HuH-7 (cell line): ENCODE data around the gene PCBP3.

ENCODE experiments used
- DNase-seq: peaks from one replicate; pipeline ENCODE4 v3.0.0; 2011; ENCODE audit warnings: low spot score

PCBP3 gene

DNA sequence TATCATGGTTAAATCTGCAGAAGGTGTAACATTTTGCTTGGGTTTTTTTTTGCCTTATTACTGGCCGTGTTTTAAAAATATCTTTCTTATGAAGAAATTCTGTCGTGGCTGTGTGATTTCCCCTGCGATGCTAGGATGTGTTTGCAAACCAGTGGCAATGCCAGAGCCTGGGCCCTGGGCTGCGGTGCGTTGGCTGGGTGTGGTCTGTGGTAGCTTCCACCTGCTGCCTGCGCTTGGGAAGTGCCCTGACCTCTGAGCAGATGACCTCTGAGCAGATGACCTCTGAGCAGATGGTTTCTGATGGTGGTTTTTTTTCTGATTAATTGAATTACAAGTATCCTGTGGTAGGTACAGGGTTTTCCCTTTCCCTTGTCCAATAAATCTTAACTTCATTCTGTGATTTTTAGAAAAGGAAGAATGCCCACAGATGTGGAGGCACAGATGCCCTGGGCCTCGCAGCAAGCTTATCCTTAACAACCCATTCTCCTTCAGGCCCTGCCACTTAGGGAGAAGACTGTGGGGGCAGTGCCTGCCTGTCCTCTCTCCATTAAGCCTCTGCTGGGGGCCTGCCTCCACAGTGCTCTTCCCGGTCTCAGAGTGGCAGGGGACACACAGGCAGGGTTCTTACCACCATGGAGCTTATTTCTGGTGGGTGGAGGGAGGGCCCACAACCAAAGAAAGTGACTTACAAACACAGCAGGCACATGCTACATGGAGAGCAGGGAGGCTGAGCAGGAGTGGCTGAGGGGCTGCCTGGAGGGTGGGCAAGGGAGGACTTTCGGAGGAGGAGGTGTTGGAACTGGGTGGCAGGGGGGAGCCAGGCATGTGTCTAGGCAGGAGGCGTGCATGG, 81.7 kb downstream of the PCBP3 start:
- DNase-seq, result no peak

DNA sequence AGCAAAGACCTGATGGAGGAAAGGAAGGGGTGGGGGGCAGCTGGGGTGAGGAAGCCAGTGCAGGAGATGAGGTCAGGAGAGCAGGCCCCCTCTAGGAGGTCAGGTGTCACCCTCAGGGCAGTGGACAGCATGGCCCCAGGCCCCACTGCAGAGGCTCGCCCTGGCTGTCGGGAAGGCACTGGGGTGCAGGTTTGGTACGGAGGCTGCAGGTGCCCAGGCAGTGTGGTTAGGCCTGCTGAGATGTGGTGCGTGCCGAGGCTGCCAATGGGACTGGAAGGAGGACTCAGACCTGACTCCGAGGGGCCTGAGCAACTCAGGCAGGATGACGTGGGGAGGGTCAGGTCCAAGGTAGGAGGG, 82.3 kb downstream of the PCBP3 start:
- DNase-seq, result no peak

DNA sequence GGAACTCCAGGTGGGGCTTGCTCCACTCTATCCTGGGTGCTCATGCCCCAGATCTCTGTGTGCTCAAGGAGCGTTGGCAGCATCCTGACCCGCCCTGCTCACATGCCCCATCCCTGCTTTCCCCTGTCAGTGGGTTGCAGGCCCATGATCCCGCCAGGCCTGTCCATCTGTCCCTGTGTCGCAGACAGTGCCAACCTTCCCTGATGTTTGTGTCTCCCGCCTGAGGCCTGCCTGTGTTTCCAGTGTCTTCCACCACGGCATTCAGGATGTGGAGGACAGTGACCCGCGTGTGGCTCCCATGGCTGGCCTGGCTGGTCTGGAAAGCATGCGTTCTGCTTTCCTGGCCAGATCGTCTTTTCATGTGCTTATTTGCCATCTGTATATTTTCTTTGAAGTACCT, 82.9 kb downstream of the PCBP3 start:
- DNase-seq, result no peak

DNA sequence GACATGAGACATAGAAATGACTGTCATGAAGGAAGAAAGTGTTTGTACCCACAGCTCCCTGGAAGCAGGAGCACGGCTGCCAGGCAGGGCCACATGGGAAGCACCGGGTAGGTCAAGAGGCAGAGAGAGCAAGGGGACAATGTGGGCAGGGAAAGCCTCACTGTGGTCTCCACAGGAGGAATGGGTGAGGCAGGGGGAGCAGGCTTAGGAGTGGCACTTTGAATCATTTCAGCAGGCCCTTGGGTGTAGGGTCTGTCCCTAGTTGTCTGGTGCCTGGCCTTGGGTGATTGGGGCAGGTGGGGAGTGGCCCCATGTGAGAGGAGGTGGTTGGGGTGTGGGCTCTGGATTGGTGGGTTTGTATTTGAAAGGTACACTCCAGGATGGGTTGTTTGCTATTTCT, 83.9 kb downstream of the PCBP3 start:
- no peak for DNase-seq

DNA sequence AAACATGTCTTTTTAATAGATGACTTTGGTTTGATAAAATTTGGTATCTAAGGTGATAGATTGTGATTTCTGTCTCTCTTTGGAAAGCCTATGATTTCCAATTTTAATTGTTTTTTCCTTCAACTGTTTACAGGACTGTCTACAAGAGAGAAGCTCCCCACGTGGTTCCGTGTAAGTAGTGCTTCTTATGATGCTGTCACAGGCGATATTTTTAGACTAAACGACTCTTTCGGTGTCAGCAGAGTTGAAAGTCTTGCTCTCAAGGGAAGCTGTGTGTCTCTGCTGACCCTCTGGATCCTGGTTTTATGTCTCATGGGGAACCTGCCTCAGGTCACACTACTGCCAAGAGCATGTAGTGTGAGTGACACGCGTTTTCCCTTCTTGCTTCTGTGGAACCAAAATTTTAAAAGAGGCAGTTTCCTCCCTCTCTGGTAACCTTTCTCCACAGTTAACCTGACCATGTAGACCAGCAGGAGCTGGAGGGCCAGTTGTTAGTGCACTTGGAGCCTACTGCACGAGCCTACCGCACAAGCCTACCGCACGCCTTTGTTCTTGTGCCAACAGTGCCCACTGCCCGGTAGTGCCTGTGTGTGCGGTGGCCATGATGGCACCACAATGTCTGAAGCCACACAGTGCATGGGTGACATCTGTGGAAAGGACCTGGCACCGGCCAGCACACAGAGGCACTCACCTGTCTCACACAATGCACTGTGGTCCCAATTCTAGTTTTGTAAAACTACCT, 91.9 kb downstream of the PCBP3 start:
- DNase-seq, result no peak

DNA sequence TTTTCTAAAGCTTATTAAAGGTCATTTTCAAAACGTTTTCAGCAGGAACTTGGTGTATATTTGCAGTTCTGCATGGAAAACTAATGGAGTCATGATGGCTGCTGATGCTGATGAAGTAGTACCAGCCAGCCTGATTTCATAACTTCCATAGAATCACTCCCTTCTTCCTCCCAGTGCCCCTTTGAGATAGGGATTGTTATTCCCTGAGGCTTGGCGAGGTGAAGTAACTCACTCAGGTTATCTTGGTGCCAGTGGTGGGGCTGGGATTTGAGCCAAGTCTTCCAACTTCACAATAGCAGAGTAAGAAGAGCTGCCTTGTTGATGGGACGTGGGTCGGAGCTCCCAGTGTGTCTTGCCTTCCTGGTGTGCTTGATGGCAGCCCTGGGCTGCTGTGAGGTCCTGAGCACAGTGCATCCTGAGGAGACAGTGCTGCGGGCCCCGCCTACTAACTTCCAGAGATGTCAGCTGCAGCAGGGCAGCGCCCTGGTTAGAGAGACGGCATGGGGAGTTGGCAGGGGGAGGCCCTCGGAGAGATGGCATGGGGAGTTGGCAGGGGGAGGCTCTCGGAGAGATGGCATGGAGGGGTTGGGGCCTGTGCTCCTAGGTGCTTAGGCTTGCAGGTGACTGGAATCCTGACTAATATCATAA, 92.6 kb downstream of the PCBP3 start:
- no peak for DNase-seq

DNA sequence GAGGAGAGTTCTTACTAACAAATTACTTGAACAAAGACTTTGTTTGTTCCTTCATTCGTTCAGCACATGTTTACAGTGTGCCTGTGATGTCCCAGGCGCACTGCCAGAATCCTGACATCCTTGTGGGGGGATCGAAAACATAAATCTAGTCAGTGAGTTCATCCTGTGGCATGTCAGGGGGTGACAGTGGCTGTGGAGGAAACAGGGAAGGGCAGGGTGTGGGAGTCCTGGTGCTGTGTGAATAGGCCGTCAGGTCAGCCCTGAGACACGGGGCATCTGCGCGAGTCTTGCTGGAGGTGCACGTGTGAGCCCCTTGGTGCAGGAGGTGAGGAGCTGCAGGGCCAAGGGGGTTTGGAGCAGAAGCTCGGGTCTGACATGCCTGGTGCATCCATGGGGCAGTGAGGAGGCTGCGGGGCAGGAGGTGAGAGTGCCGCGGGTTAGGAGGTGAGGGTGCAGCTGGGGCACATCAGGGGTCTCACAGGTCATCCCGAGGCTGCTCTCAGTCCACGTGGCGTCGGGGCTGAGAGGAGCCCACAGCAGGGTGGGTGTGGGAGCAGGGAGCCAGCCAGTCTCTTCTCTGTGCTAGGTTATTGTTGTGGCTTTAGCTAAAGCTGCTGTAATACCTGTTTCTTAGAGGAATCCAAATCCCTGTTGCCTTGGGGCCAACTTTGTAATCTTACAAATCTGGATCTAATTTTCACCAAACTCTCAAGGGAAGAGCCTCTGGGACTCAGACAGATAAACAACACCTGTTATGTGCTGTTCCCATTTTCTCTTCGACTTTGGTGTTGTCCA, 93.4 kb downstream of the PCBP3 start:
- DNase-seq, result no peak

DNA sequence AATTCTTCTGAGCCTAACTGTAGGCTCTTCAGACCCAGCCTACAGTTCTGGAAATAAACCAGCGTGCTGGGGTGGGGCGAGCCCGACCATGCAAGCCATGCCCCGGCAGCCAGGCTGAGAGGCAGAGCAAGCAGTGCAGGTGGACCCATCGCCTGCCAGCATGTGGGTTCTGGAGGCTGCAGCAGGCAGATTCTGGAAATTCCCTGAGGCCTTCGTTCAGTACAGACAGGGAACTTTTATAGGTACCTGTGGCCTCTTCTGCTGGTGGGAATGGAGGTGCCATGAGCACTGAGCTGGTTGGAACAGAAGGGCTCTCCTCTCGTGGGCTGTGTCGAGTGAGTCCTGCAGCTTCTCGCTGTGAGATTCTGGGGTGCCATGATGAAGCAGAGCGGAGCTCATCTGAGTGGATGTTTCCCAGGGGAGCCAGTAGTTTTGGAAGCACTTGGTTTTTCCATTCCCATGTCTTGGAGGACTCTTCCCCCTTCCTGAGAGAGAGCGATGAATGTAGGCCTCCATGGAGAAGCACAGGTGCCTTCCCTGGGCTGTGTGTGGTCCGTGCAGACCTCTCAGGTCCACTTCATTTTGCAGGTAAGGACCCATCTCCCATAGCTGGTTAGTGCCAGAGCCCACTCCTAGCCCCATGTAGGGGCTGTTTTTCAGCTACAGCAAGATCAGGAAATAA, 94.1 kb downstream of the PCBP3 start:
- DNase-seq, result no peak

DNA sequence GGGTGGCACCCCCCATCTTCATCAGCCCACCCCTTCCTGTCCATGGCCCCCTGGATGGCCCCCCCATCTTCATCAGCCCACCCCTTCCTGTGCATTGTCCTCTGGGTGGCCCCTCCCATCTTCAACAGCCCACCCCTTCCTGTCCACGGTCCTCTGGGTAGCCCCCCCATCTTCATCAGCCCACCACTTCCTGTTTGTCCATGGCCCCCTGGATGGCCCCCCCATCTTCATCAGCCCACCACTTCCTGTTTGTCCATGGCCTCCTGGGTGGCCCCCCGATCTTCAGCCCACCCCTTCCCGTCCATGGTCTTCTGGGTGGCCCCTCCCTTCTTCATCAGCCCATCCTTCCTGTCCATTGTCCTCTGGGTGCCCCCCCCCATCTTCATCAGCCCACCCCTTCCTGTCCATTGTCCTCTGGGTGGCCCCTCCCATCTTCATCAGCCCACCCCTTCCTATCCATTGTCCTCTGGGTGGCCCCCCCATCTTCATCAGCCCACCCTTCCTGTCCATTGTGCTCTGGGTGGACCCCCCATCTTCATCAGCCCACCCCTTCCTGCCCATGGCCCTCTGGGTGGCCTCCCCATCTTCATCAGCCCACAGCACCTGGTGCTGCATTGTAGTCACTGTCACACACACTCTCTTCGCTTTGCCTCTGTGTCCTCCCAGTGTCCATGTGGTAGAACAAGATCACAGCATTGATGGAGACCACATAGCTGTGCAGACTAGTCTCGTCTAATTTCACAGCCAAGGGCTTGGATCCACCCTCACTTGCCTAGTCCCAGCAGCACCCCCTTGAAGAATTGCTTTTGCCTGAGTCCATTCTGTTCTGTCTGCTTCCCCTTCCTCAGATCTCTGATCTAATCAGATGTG, 95.9 kb downstream of the PCBP3 start:
- DNase-seq, result no peak

DNA sequence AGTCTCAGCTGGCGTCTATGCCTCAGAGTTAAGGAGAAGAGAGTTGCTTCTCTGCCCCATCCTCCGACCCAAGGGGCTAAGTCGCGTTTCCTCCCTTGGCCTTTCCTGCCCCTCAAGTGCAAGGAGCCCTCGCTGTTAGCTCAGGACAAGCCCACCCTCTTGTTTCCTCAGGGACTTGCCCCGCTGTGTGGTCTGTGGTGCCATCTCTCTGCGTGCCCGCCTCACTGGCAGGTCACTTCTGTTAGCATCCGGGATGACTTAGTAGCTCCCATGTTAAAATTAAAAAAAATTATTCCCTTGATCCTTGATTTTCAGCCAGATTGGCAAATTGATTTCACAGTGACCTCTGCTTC, 96.5 kb downstream of the PCBP3 start:
- DNase-seq, result no peak

DNA sequence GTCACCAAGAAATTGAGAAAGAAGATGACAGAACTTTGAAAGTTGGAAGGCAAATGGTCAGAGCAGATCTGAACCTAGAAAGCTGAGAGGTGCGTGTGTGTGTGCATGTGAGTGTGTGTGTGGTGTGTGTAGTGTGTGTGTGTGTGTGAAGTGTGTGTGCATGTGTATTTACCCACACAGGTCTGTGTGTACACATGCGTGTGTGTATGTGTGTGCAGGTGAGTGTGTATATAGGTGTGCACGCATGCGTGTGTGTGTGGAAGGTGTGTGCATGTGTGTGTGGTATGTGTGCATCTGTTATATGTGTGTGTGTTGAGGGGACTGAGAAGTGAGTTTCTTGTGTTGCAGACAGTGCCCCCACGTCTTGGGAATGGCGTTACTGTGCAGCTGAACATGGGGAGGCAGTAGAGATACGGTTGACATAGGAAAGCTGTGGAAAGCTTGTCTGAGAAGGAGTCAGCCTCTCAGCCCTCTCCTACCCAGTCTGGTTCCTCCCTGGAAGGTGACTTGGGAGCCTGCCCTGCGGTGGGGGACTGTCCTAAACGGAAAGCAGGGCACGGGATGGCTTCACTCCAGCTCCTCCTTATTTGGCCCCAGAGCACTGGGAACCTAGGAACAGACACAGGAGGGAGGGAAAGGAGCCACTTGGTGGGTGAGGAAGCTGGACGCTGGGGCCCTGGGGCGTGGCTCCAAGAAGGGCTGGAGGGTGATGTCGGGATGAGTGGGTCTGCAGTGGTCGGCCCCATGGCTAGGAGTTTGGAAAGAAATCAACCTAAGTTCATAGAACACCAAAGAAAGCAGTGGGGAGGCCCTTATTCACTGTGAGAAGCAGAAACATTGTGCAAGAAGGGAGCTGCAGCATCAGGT, 97.2 kb downstream of the PCBP3 start:
- no peak for DNase-seq

DNA sequence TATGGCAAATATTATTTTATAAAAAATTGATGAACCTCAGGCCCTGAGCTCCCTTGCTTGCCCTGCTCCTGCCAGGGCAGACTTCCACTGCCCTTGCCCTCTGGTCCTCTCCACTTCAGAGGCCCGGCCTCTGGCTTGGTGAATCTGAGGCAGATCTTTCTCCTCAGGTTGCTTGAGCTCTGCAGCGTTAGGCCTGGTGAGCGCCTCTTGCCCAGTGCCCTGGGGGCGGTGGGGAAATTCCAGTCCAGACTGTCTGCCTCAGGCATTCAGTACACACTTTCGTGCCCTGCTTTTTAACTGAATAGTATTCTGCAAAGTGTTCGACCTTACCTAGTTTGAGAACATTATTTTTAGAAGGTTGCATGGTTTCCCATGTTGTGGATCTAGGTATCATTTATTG, 98.2 kb downstream of the PCBP3 start:
- DNase-seq, result no peak

DNA sequence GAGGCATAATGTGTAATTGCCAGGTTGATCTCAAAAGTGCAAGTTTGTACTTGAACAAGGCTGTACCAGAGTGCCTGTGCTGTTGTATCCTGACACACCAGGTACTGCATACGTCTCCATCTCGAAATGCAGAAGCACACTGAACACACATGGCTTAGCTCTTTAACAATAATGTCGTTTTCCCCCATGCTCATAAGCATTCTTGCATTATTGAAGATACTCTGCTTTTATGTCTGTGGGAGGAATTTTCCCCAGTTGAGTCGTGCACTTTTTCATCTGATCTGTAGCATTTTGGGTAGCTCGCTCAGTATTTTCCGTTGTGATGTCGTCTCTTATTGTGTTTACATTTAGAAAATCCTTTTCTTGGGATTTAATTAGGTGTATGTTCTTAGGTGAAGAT, 98.7 kb downstream of the PCBP3 start:
- no peak for DNase-seq

DNA sequence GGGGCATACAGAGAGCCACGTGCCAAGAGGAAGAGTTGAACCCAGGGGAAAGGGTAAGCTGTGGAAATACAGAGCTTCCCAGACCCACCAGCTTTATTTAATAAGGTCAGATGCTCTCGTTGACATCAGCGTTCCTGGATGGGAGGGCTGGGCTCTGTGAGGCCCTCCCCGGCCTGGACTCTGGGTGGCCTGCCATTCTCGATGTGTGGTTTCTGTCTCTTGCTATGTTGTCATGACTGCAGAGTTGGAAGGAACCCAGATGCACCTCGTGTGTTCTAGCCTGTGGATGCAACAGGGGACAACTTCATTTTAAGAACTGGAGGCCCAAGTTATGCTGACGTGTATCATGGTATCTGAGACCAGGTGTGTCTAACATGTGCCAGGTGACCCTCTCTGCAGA, 101.7 kb downstream of the PCBP3 start:
- no peak for DNase-seq

DNA sequence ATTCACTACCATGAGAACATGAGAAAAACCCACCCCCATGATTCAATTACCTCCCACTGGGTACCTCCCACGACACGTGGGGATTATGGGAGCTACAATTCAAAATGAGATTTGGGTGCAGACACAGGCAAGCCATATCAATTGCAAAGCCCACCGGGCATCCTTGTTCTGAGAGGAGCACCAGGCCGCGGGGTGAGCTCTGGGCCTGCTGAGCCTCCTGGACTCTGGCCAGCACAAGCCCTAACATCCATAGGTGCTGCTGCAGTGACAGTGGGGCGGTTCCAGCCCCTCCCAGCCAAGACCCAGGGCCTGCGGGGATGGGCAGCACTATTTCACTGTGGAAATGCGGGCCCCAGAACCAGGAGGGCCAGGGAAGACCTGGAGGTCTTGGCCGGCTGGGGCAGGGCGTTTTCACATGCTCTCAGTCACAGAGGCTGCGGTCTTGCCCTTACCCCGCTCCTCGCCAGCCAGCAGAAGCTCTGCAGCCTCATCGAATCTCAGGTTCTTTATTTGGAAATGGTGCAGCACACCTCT, 103.8 kb downstream of the PCBP3 start:
- no peak for DNase-seq

DNA sequence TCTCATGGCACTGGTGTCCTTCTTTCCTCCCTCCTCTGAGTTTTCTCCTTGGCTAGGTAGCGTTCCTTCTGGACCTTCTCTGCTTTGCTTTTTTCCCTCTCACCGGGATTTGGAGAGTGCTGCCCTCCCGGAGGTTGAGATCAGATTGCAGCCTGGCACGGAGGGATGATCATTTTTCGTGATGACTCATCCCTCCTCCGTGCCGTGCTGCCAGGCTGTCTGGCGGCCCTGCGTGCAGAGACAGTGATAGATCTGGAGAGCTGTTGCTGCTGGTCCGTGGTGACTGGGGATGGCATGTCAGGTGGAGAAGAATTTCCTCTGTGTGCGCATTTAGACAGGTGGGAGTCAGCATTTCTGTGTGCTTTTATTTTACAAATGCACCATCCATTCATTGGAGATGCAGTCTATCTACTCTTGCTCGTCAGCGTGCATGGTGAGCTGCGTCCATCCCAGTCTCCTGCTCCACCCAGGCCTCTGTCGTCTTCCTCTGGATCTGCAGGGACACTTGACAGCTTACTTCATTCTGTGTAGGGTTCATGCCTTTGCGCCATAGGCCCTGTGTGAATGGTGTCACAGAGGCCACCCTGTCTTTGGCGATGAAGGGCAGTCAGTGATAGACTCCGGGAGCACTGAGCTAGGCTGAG, 104.4 kb downstream of the PCBP3 start:
- no peak for DNase-seq

DNA sequence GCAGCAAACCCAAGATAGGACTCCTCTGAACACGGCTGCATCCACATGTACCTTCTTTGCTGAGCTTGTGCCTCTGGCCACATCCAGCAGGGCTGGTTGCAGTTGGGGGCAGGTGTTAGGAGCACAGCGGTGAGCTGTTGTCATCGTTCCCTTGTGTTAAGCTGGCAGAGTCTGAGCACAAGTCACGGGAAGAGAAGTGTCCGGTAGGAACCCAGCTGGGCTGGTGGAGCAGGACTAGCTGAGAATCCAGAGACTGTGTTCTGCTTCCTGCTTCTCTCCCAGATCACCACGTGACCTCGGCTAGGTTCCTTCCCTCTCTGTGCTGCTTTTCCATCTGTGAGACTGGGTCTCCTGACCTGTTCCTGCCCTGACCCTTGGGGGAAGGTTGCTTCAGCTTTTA, 105.1 kb downstream of the PCBP3 start:
- DNase-seq, result no peak

DNA sequence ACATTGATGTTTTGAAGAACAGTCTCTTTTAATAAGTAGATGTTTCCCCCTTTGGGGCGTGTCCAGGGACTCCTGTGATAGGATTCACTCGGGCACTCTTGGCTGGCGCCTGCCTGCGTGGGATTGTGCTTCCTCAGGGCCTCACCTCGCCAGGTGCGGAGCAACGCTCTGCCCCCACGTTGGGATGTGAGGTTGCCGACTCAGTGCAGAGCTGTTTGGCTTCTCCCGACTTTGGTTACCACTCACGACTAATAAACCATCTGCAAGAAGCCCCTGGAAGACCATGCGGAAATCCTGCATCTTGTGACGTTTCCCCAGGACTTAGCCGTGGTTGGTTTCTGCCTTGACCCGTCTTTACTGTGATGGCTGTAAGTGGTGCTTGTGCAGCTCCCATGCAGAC, 106.4 kb downstream of the PCBP3 start:
- DNase-seq, result no peak

DNA sequence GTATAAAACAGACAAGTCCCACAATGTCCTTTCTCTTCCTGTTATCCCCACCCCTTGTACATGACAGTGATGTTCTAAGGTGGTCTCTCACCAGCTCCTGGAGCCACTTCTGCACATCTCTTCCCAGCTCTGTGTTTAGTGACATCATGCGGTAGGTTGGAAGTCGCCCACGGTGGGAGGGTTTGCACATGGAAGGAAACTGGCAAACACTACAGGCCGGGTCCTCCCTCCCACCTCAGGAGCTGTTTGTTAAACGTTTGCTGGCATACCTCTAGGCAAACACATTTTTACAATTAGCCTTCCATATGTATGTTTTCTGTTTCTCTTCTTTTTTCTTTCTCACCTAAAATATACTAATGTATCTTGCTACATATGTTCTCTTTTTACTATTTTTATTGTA, 107.4 kb downstream of the PCBP3 start:
- no peak for DNase-seq
